GM18502 (cell line): Measurements from ENCODE around the gene SOAT2.

Experiments used
- ATAC-seq: cut with Tn5 transposase; IDR thresholded peaks from one replicate; pipeline ENCODE4 v1.9.1; 2021; ENCODE audit warnings: mild to moderate bottlenecking; ENCODE audit not compliant: unreplicated experiment, poor library complexity

Gene SOAT2

DNA sequence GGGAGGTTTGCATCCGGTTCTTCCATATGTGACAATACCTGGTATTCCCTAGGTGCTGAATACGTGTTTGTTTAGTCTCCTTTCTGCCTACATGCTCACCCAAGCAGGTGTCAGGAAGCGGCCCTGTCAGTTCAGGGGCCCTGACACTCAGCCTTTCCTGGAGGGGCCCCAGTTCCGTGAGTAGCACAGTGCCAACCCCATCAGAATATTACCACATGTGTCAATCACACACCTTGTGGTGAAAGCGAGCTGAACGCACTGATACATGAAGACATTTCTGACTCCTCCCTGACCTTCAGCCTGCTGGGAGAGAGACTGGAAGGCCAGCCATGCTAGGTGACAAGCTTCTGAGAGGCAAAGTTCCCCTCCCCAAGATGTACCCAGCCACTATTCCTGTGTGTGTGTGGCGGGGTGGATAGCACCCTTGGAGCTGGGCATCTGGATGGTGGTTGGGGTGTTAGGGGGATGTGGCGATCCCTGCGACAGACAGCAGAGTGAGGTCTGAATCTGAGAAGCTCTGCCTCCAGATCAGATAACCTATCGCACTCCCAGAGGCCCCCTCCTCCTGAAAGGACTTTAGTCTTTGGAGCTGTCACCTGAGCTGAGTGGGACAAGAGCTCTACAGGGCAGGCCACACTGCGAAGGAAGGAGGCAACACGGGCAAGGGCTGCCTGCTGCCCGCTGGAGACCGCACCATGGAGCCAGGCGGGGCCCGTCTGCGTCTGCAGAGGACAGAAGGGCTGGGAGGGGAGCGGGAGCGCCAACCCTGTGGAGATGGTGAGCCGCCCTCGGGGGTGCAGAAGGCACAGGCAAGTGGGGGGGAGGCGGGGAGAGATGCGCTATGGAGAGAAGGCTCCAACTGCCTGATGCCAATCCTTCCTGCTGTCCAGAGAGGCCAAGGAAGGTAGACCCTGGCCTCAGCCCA, at the start of gene SOAT2:
Gene SOAT2, plus strand, starts transcription at position 604 of the 925 bp plus-strand sequence. Its CDS starts 92 bp downstream, at position 696.
- peak; percentile 68 for ATAC-seq

DNA sequence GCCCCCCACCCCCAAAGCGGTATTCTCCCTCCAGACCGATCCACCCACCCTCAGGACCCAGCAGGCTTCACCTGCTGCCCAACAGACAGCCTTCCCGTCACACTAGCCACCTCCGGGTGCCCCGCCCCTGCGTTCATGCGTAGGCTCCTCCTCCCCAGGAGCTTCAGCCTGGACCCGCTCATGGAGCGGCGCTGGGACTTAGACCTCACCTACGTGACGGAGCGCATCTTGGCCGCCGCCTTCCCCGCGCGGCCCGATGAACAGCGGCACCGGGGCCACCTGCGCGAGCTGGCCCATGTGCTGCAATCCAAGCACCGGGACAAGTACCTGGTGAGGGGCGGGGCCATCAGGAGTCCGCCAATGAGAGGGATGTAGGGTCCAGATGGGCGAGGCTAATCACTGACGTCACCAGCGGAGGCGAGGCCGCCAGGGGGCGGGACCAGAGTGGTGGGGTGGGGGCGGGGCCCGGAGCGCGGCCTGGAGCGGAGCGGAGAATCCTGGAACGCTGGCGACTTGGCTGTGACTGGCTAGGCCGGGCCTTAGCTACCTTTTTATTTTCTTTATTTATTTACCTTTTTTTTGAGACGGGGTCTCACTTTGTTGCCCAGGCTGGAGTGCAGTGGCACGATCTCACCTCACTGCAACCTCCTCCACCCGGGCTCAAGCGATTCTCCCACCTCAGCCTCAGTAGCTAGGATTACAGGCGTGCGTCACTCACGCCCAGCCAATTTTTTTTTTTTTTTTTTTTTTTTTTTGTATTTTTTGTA, 49.0 kb upstream of the SOAT2 start:
- peak; percentile 94 for ATAC-seq

DNA sequence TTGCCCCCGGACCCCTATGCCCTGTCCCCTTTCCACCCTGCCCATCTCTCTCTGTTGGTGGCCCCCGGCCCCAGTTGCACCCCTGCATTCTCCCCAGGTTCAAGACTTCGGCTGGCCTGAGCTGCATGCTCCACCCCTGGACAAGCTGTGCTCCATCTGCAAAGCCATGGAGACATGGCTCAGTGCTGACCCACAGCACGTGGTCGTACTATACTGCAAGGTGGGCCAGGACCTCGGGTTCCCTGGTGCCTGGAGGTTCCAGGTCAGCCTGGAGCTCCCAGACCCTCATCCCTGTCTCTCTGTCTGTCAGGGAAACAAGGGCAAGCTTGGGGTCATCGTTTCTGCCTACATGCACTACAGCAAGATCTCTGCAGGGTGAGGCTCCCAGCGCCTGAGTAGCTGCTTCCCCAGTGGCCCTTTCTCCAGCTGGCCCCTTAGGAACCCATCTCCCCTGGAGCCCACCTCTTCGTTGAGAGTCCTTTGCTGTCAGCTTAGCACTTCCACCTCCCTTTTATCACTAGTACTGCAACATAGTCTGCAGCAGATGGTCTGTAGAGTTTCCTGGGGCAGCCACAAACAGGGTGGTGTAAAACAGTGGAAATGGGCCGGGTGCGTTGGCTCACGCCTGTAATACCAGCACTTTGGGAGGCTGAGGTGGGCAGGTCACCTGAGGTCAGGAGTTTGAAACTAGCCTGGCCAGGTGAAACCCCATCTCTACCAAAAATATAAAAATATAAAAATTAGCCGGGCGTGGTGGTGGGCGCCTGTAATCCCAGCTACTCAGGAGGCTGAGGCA, 47.6 kb upstream of the SOAT2 start:
- no peak for ATAC-seq

DNA sequence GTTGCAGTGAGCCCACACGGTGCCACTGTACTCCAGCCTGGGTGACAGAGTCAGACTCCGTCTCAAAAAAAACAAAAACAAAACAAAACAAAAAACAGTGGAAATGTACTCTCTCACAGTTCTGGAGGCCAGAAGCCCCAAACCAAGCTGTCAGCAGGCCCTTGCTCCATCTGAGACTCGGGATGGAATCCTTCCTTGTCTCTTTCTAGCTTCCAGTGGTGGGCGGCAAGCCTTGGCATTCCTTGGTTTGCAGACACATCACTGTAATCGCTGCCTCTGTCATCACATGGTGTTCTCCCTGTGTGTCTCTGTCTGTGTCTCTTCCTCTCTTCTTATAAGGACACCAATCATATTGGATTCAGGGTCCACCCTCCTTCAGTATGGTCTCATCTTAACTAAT, 47.0 kb upstream of the SOAT2 start:
- no peak for ATAC-seq

DNA sequence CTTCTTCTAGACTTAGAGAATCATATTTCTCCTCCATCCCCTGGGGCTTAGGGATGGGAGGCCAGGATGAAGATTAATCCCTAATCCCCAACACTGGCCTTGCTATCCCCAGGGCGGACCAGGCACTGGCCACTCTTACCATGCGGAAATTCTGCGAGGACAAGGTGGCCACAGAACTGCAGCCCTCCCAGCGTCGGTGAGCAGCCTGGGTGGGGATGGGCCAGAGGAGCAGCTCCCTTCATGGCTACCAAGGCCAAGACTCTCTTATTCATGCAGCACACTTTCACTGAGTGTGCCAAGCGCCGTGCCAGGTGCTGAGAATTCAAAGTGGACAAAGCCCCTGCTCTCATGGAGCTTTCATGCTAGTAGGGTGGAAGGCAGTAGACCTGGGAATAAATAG, 46.4 kb upstream of the SOAT2 start:
- ATAC-seq: no peak

GRCh38 chr12:53057816-53058500, 45.3 kb upstream of the SOAT2 start:
- ATAC-seq: no peak

- no peak for ATAC-seq
Measured at GRCh38 chr12:53058674-53059433, 44.4 kb upstream of the SOAT2 start.

- ATAC-seq: no peak
Measured at GRCh38 chr12:53059434-53060063, 43.7 kb upstream of the SOAT2 start.

- no peak for ATAC-seq
Measured at GRCh38 chr12:53060064-53060720, 43.1 kb upstream of the SOAT2 start.

DNA sequence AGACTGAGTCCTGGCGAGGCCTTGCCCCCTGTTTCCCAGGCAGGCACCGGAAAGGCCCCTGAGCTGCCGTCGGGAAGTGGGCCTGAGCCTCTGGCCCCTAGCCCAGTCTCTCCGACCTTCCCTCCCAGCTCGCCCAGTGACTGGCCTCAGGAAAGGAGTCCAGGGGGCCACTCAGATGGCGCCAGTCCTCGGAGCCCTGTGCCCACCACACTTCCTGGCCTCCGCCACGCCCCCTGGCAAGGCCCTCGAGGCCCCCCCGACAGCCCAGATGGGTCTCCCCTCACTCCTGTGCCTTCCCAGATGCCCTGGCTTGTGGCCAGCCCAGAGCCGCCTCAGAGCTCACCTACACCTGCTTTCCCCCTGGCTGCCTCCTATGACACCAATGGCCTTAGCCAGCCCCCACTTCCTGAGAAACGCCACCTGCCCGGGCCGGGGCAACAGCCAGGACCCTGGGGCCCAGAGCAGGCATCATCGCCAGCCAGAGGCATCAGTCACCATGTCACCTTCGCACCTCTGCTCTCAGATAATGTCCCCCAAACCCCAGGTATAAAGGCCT, 42.5 kb upstream of the SOAT2 start:
- no peak for ATAC-seq

DNA sequence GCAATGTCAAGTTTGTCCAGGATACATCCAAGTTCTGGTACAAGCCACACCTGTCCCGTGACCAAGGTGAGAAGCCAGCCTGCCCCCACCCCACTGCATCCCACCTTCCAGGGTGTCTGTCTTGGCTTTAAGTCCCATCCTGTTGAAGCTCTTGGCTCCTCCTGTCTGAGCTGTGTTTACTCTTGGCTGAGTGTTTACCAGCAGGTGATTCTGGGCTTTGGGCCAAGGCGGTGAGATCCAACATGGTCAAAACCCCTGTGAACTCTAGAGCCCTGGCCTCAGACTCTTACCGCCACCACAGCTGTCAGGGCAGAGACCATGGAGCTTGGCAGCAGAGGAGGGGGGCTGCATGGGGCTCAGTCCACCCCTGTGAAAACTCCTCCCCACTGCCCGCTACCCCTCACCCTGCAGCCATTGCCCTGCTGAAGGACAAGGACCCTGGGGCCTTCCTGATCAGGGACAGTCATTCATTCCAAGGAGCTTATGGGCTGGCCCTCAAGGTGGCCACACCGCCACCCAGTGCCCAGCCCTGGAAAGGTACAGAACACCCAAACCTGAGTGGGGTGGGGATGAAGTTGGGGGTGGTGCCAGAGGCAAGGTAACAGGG, 41.8 kb upstream of the SOAT2 start:
- no peak for ATAC-seq

DNA sequence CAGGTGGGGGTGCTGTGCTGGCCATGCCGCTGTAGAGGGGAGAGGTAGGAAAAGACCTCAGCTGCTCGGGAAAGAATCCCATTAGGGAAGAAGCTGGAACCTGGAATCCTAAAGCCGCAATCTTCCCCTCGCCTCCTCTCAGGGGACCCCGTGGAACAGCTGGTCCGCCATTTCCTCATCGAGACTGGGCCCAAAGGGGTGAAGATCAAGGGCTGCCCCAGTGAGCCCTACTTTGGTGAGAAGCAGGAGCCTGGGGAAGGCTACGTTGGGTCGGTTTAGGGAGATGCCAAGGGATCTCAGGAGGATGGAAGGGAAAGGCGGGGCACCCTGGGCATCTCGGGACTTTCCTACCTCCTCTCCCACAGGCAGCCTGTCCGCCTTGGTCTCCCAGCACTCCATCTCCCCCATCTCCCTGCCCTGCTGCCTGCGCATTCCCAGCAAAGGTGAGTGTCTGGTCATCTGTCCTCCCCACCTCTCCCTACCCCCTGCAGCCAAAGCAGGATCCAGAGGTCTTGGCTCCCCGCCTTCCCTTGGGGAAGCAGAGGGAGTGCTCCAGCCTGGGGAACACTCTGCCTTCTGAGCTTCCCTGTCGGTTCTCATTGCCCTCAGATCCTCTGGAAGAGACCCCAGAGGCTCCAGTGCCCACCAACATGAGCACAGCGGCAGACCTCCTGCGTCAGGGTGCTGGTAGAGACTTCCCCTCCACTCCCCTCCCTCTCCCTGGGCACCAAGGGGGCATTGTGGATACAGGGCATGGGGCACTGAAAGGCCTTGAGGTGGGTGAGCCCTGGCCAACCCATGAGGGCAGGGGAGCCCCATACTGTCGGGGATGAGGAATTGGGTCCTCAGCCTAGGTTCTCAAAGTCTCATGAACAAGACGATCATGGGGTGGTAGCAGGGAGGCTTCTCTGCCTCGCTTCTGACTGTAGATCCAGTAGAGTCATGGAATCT, 41.0 kb upstream of the SOAT2 start:
- no peak for ATAC-seq

DNA sequence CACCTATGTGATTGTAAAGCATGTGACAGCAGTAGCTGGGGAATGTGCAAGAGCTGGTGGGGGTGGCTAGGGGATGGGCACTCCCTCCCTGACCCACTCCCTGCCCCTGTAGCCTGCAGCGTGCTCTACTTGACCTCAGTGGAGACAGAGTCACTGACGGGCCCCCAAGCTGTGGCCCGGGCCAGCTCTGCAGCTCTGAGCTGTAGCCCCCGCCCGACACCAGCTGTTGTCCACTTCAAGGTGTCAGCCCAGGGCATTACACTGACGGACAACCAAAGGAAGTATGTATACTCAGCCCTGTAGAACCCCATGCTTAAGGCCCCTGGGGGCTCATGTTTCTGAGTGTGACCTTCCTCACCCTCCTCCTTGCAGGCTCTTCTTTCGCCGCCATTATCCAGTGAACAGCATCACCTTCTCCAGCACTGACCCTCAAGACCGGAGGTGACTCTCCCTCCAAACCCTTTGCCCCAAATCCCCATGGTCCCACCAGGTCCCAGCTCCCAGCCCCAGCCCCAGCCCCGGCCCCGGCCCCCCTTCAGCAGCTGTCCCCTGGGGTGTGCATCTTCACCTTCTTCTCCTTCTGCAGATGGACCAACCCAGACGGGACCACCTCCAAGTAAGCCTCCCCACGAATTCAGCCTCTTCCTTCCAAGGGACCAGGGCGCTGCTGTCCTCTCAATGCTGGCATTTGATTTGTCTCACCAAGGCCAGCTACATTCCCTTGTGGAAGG, 40.1 kb upstream of the SOAT2 start:
- ATAC-seq: no peak

DNA sequence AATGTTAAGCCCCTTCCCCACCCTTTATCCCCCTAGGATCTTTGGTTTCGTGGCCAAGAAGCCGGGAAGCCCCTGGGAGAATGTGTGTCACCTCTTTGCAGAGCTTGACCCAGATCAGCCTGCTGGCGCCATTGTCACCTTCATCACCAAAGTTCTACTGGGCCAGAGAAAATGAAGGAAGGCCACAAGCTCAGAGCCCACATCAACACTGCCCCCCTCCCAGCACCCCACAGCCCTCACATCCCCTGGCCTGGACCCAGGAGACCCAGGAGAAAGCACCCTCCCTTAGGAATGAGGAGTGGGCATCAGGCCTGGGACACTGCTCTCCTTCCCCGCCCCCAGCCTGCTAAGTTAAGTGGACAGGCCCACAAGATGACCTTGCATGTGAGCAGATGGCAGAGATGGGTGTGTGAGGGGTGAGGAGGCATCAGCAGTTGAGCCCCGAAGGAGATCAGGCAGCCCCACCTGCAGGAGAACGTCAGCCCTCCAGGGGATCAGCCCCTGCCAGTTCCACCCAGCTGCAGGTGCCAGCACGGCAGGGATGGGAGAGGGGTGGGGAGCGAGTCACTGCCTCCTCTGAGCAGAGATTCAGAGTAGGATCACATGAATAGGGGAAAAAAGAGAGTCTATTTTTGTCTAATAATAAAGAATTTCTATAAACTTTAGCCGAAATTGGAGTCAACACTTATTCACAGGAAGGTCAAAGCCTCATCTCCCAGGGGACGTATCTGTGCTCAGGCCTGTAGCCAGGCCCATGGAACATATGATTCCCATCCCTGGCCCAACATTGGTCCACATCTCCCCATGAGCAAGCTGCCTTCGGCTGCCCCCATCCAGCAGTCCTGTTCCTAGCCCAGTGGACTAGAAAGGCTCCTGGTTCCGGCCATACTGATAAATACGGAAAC, 39.3 kb upstream of the SOAT2 start:
- ATAC-seq: no peak
